GM12801 (cell line): Measurements from ENCODE around the gene WDR36.

Source experiments
- CTCF ChIP-seq: IDR thresholded peaks from one replicate; pipeline ENCODE4 v1.5.1; 2011; ENCODE audit warnings: control low read depth; ENCODE audit not compliant: insufficient read length; ENCODE audit errors: extremely low read depth

WDR36 gene

GRCh38 chr5:111167551-111167950 is 75.4 kb downstream of the WDR36 start:
- no peak for TF ChIP-seq CTCF

GRCh38 chr5:111168608-111169007 is 76.5 kb downstream of the WDR36 start:
- no peak for TF ChIP-seq CTCF

GRCh38 chr5:111169269-111169668 is 77.1 kb downstream of the WDR36 start:
- no peak for TF ChIP-seq CTCF

- TF ChIP-seq CTCF: no peak
These were observed 78.1 kb downstream of the WDR36 start for GRCh38 chr5:111170279-111170678.

- TF ChIP-seq CTCF: no peak
These were observed 80.4 kb downstream of the WDR36 start for GRCh38 chr5:111172504-111172903.

- no peak for TF ChIP-seq CTCF
These were observed 81.3 kb downstream of the WDR36 start for GRCh38 chr5:111173476-111173875.
